Adrenal gland (tissue), 12 donors: ENCODE measurements around the gene CEBPZ. TPM values are rescaled to one million over a fixed set of nuclear protein-coding genes. Genes with fewer than 3 reads are reported as not detected.

ENCODE experiments used
- DNase-seq, 7 donors: peaks; one replicate each; pipeline ENCODE4 v3.0.0-alpha.2; 2019 to 2020
- H3K27ac ChIP-seq, 5 donors: fragments of 200-600 bp; sonication (generic) in 4 of 5; 1 replicate in 3 of 5; 2 replicates in 2 of 5; pipeline versions ENCODE4 v1.5.1 to v1.8.0; 2016 to 2020; ENCODE audit warnings: mild to moderate bottlenecking in 1 of 5
- H3K27me3 ChIP-seq: fragments of 200-600 bp; 2 replicates; pipeline ENCODE4 v1.8.0; 2021
- H3K36me3 ChIP-seq, 2 donors: fragments of 200-600 bp; replicated peaks in 1 of 2; 1 replicate in 1 of 2; 2 replicates in 1 of 2; pipeline versions ENCODE4 v1.5.1 to v1.8.0; 2018 to 2022
- H3K4me1 ChIP-seq, 2 donors: fragments of 200-600 bp; replicated peaks in 1 of 2; 1 replicate in 1 of 2; 2 replicates in 1 of 2; pipeline versions ENCODE4 v1.5.1 to v1.8.0; 2018 to 2021
- H3K4me3 ChIP-seq, 4 donors: fragments of 200-600 bp; sonication (generic) in 3 of 4; one replicate each; pipeline ENCODE4 v1.5.1; 2016 to 2018
- H3K9me3 ChIP-seq, 3 donors: fragments of 200-600 bp; sonication (generic) in 1 of 3; replicated peaks in 1 of 3; 1 replicate in 2 of 3; 2 replicates in 1 of 3; pipeline versions ENCODE4 v1.5.1 to v1.8.0; 2016 to 2021
- CTCF ChIP-seq, 6 experiments: fragments of 450-650 bp in 4 of 6; fragments of 200-600 bp in 2 of 6; sonication (generic) in 1 of 6; IDR thresholded peaks; 1 replicate in 5 of 6; 2 replicates in 1 of 6; pipeline versions ENCODE4 v1.5.1 to v1.8.0; 2016 to 2021; ENCODE audit warnings: antibody characterized with exemption in 6 of 6, mild to moderate bottlenecking in 2 of 6, moderate library complexity in 1 of 6
- POLR2A ChIP-seq, 2 donors: fragments of 450-650 bp; IDR thresholded peaks; one replicate each; pipeline ENCODE4 v1.6.1; 2017; ENCODE audit warnings: antibody characterized with exemption in 2 of 2, mild to moderate bottlenecking in 2 of 2, moderate library complexity in 1 of 2
- WGBS, 4 donors: extraction: QIAGEN DNeasy Blood & Tissue Kit in 2 of 4; methylation state at CpG; one replicate each; pipeline versions ENCODE4 v1.1.5 to v1.1.7; 2013 to 2017; 5-methylcytosine and 5-hydroxymethylcytosine counted together
- intact Hi-C, 2 donors: fragments of 100-400 bp; cut with DNase I; formaldehyde crosslinking; loops; one replicate each; pipeline versions ENCODE4 v1.14.1 to v1.15.0; 2022 to 2023
- polyA plus RNA-seq, 3 donors: library from polyadenylated mRNA; stranded (reverse); fragments of 200-250 nt in 2 of 3; fragments of 350-450 nt in 1 of 3; fragmentation: Illumina TruSeq in 1 of 3; extraction: RNeasy Lipid Tissue Mini Kit (QIAGEN cat#74804) in 1 of 3; gene quantifications; one replicate each; pipeline ENCODE4 v1.2.3, GENCODE V29; 2013 to 2014
- total RNA-seq, 9 donors: library from RNA; depleted of rRNA in 4 of 9; stranded (reverse); fragments of >200 nt in 4 of 9; fragments of 120-200 nt in 1 of 9; fragmentation: NEBNext Ultra II Directional in 1 of 9; extraction: Animal tissue kit (Norgen Biotek cat#: 25700) in 1 of 9; gene quantifications; one replicate each; pipeline versions ENCODE4 v1.1.0 to v1.2.4, GENCODE V29; 2013 to 2023
- donor health status: healthy with polysubstance abuse.
- donor health status: Bipolar disorder and iron deficiency.
- donor health status: DM: yes; HTN: yes; CAD: no.
- donor health status: DM: no; HTN: no; CAD: no.
- donor health status: DM: no; HTN: no; CAD: no.
- donor health status: DM: yes; HTN: yes; CAD: no.

The CEBPZ gene
- total and polyA plus RNA-seq, 12 donors, result 27.2 to 111 (median 66.7) TPM

- no peak for DNase-seq
- Histone ChIP-seq H3K4me3 (no peak overlapping the region), H3K4me1 (peaks cover 0 to 9% of the 10 kb centered on the region in 2 donors), H3K27me3 (no peaks in the 10 kb centered on the region), H3K9me3 (no peaks in the 10 kb centered on the region), H3K27ac (peak overlapping the region in 2 of 5 donors; percentile 26 to 39), H3K36me3 (peaks cover 0 to 51% of the 10 kb centered on the region in 2 donors)
- 35 to 46% (median 39%) methylated on average over 4 of the region's 4 CpGs for WGBS, 4 donors
- TF ChIP-seq POLR2A (IDR thresholded peaks at IDR 0.05) (no peak), CTCF (IDR thresholded peaks at IDR 0.05) (no peak)
- intact Hi-C loops, result no loop called here
These were observed 12.6 kb upstream of the CEBPZ start for GRCh38 chr2:37244017-37244416.

GRCh38 chr2:37243435-37243834 lies 12.0 kb upstream of the CEBPZ start:
- peaks cover 0 to 9% of the 10 kb centered on the region in 2 donors for H3K4me1 ChIP-seq
- no peak for DNase-seq
- H3K36me3 ChIP-seq, result peaks cover 0 to 49% of the 10 kb centered on the region in 2 donors
- no peak overlapping the region for H3K4me3 ChIP-seq
- intact Hi-C loops, result no loop called here
- H3K27ac ChIP-seq, result no peak overlapping the region
- 90 to 96% (median 95%) methylated on average over 4 of the region's 4 CpGs for WGBS, 4 donors
- H3K27me3 ChIP-seq, result no peaks in the 10 kb centered on the region
- TF ChIP-seq POLR2A (IDR thresholded peaks at IDR 0.05), result no peak
- TF ChIP-seq CTCF (IDR thresholded peaks at IDR 0.05), result no peak
- no peaks in the 10 kb centered on the region for H3K9me3 ChIP-seq

- Histone ChIP-seq H3K4me1 (peaks cover 16 to 44% of the 10 kb centered on the region in 2 donors), H3K9me3 (no peaks in the 10 kb centered on the region), H3K27ac (peak overlapping the region in 4 of 5 donors; percentile 94 to 98 (median 96)), H3K4me3 (peak overlapping the region; percentile 24 to 100 (median 87)), H3K36me3 (peaks cover 0 to 14% of the 10 kb centered on the region in 2 donors), H3K27me3 (no peaks in the 10 kb centered on the region)
- peak; percentile 44 to 76 (median 62) for DNase-seq
- no peak for TF ChIP-seq CTCF (IDR thresholded peaks at IDR 0.05)
- TF ChIP-seq POLR2A (IDR thresholded peaks at IDR 0.05), result no peak
- WGBS, 4 donors, result 11 to 15% (median 14%) methylated on average over 17 to 18 of the region's 18 CpGs
- intact Hi-C loops, result no loop called here
These were observed 936 bp upstream of the CEBPZ start for GRCh38 chr2:37232131-37232933.

- Histone ChIP-seq H3K9me3 (no peaks in the 10 kb centered on the region), H3K36me3 (peaks cover 0 to 18% of the 10 kb centered on the region in 2 donors), H3K4me3 (peak overlapping the region in 3 of 4 donors; percentile 81 to 100 (median 93)), H3K27ac (peak overlapping the region; percentile 94 to 98 (median 94)), H3K4me1 (peaks cover 16 to 56% of the 10 kb centered on the region in 2 donors), H3K27me3 (no peaks in the 10 kb centered on the region)
- intact Hi-C loops, result no loop called here
- TF ChIP-seq POLR2A (IDR thresholded peaks at IDR 0.05) (no peak), CTCF (IDR thresholded peaks at IDR 0.05) (no peak)
- peak in 1 of 7 donors; percentile 10 for DNase-seq
- WGBS, 4 donors, result 0 to 2% (median 1%) methylated on average over 8 of the region's 8 CpGs
These were observed 815 bp downstream of the CEBPZ start for GRCh38 chr2:37230581-37230980.
